ENCODE data around the gene E2F4. TPM values are rescaled to one million over a fixed set of nuclear protein-coding genes. Genes with fewer than 3 reads are reported as not detected.

Gene E2F4
- total RNA-seq, 2 experiments from 2014 or later: 130 to 136 TPM

GRCh38 chr16:67165121-67166078, 26.6 kb upstream of the E2F4 start:
- no peak for DNase-seq
- Mint-ChIP-seq H3K27me3 (peaks cover 84% of the 10 kb centered on the region), H3K36me3 (peaks cover 11% of the 10 kb centered on the region), H3K4me3 (no peak overlapping the region), H3K9me3 (no peaks in the 10 kb centered on the region), H3K4me1 (peaks cover 28% of the 10 kb centered on the region), H3K27ac (no peak overlapping the region)

- Mint-ChIP-seq H3K36me3 (peaks cover 9% of the 10 kb centered on the region), H3K4me1 (peaks cover 28% of the 10 kb centered on the region), H3K27me3 (peaks cover 86% of the 10 kb centered on the region), H3K4me3 (no peak overlapping the region), H3K9me3 (no peaks in the 10 kb centered on the region), H3K27ac (no peak overlapping the region)
- DNase-seq: no peak
These were observed 25.8 kb upstream of the E2F4 start for GRCh38 chr16:67166110-67166547.

- H3K27me3 Mint-ChIP-seq: peaks cover 86% of the 10 kb centered on the region
- peaks cover 6% of the 10 kb centered on the region for H3K36me3 Mint-ChIP-seq
- H3K9me3 Mint-ChIP-seq: no peaks in the 10 kb centered on the region
- no peak overlapping the region for H3K27ac Mint-ChIP-seq
- H3K4me1 Mint-ChIP-seq: peaks cover 28% of the 10 kb centered on the region
- DNase-seq: no peak
- H3K4me3 Mint-ChIP-seq: no peak overlapping the region
These were observed 25.3 kb upstream of the E2F4 start for GRCh38 chr16:67166598-67167168.

GRCh38 chr16:67167588-67167987, 24.4 kb upstream of the E2F4 start:
- peaks cover 3% of the 10 kb centered on the region for H3K36me3 Mint-ChIP-seq
- no peak overlapping the region for H3K27ac Mint-ChIP-seq
- no peaks in the 10 kb centered on the region for H3K9me3 Mint-ChIP-seq
- H3K4me3 Mint-ChIP-seq: no peak overlapping the region
- H3K4me1 Mint-ChIP-seq: peaks cover 26% of the 10 kb centered on the region
- no peak for DNase-seq
- peaks cover 86% of the 10 kb centered on the region for H3K27me3 Mint-ChIP-seq

DNA sequence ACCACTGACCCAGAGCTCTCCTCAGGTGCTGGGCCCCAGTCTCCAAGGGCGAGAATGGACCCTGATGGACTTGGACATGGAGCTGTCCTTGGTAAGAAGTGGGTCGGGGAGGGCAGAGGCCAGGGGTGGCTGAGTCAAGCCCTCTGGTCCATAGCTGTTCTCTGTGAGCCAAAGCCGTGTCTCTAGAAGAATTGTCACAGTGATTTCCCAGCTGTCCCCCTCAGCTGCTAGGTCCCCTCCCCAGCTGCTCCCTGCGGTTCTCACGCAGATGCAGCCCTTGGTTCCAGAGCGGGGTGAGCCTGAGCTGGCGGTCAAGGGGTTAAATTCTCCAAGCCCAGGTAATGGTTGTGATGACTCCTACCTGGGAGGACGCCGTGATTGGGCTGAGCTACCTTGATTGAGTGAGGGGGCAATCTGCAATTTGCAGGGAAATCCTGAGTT, 22.9 kb upstream of the E2F4 start:
- Mint-ChIP-seq H3K36me3 (peaks cover 3% of the 10 kb centered on the region), H3K4me3 (no peak overlapping the region), H3K4me1 (peaks cover 35% of the 10 kb centered on the region), H3K27me3 (peaks cover 93% of the 10 kb centered on the region), H3K9me3 (no peaks in the 10 kb centered on the region), H3K27ac (no peak overlapping the region)
- DNase-seq: no peak

- H3K36me3 Mint-ChIP-seq: peaks cover 3% of the 10 kb centered on the region
- peak; percentile 56 for DNase-seq
- H3K9me3 Mint-ChIP-seq: no peaks in the 10 kb centered on the region
- H3K27ac Mint-ChIP-seq: no peak overlapping the region
- H3K27me3 Mint-ChIP-seq: peaks cover 89% of the 10 kb centered on the region
- H3K4me1 Mint-ChIP-seq: peaks cover 32% of the 10 kb centered on the region
- H3K4me3 Mint-ChIP-seq: peak overlapping the region; percentile 73
These were observed 22.2 kb upstream of the E2F4 start for GRCh38 chr16:67169642-67170167.

DNA sequence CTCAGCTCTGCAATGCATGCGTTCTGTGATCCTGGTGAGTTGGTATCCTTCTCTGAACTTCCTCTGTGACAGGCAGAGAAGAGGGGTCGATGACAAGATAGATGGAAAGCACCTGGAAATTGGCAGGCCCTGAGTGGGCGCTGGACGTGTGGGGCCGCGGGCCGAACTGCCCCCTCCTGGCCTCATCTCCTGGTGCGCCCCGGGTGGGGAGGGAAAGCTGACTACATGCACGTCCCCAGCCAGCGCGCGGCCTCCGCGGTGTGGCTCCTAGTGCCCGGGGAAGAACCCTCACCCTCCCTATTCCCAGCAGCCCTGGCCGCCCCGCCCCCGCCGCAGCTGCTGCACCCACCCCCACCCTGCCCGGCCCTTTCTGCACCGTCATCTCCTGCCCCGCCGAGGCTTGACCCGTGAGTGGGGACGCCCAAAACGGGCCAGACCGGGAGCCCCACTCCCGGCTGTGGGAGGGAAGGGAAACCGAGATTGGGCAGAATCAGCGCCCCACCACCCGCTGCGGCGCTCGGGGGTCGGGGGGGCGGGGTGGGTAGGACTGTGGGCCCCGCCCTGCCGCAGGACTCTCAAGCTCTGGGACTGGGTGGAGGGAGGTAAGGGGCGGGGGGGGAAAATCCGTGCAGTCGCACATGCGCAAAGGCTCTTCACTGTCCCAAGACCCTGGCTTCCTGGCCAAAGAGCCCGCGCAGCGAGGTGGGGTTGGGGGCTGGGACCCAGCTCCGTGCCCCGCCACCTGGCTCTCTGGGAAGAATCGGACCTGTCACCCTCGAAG, 21.6 kb upstream of the E2F4 start, which contains the start of gene NOL3:
Gene NOL3, plus strand, starts transcription at position 371 of the 781 bp plus-strand sequence.
- Mint-ChIP-seq H3K9me3 (no peaks in the 10 kb centered on the region), H3K27me3 (peaks cover 87% of the 10 kb centered on the region), H3K27ac (no peak within 1 kb of the TSS), H3K4me1 (peaks cover 26% of the 10 kb centered on the region), H3K36me3 (peaks cover 3% of the 10 kb centered on the region), H3K4me3 (peak within 1 kb of the TSS; percentile 73)
- DNase-seq: peak; percentile 49

DNA sequence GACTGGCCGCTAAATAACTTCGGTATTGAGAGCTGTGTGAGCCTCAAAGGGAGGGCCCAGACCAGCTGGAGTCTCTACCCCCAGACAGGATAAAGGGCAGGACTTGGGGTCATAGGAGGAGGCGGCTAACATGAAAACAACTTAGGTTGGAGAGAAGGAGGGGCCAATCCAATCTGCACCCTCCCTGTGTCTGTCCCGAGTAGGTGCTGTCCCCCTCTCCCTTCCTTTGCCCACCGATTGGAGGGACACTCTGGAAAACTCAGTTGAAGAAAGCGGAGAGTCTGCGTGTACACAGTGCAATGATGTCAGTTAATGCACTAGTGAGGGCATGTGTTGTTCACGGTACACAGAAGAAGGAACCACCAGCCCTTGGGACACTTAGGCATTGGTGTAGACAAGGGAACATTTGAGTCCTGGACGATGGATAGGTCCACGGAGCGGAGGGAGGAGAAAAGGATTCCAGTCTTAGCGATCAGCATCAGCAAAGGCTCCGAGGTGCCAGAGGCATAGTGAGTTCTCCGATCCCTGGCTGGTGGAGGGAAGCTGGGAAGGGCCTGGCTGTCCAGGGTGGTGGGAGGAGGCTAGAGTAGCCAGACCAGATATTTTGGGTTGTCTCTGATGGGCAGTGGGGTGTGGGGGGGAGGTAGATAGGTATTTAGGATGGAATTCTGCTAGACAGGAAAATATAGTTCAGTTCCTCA, 20.9 kb upstream of the E2F4 start:
- Mint-ChIP-seq H3K36me3 (peaks cover 3% of the 10 kb centered on the region), H3K27ac (no peak overlapping the region)

GRCh38 chr16:67173323-67173722, 18.6 kb upstream of the E2F4 start:
- Mint-ChIP-seq H3K27ac (no peak overlapping the region), H3K36me3 (no peaks in the 10 kb centered on the region), H3K4me3 (peak overlapping the region; percentile 72), H3K4me1 (peaks cover 25% of the 10 kb centered on the region), H3K9me3 (no peaks in the 10 kb centered on the region), H3K27me3 (peaks cover 86% of the 10 kb centered on the region)
- no peak for DNase-seq

More for the DNA sequence above, 20.9 kb upstream of the E2F4 start:
- H3K9me3 Mint-ChIP-seq: no peaks in the 10 kb centered on the region
- peaks cover 26% of the 10 kb centered on the region for H3K4me1 Mint-ChIP-seq
- DNase-seq: no peak
- H3K4me3 Mint-ChIP-seq: peak overlapping the region; percentile 66
- peaks cover 88% of the 10 kb centered on the region for H3K27me3 Mint-ChIP-seq

GRCh38 chr16:67173808-67174705, 17.9 kb upstream of the E2F4 start:
- peak; percentile 72 for DNase-seq
- no peak overlapping the region for H3K27ac Mint-ChIP-seq
- H3K36me3 Mint-ChIP-seq: peaks cover 3% of the 10 kb centered on the region
- peaks cover 29% of the 10 kb centered on the region for H3K4me1 Mint-ChIP-seq
- peaks cover 86% of the 10 kb centered on the region for H3K27me3 Mint-ChIP-seq
- H3K4me3 Mint-ChIP-seq: peak overlapping the region; percentile 72
- H3K9me3 Mint-ChIP-seq: no peaks in the 10 kb centered on the region

DNA sequence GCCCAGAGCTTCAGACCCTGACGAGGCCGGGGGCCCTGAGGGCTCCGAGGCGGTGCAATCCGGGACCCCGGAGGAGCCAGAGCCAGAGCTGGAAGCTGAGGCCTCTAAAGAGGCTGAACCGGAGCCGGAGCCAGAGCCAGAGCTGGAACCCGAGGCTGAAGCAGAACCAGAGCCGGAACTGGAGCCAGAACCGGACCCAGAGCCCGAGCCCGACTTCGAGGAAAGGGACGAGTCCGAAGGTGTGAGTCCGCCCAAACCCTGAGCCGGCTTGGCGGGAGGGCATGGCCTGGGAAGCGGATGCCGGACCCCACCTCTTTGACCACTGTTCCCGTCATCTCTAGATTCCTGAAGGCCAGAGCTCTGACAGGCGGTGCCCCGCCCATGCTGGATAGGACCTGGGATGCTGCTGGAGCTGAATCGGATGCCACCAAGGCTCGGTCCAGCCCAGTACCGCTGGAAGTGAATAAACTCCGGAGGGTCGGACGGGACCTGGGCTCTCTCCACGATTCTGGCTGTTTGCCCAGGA, 17.2 kb upstream of the E2F4 start:
- H3K4me1 Mint-ChIP-seq: peaks cover 27% of the 10 kb centered on the region

GRCh38 chr16:67176662-67177061, 15.3 kb upstream of the E2F4 start:
- no peak overlapping the region for H3K27ac Mint-ChIP-seq
- H3K4me3 Mint-ChIP-seq: no peak overlapping the region
- DNase-seq: no peak
- peaks cover 72% of the 10 kb centered on the region for H3K27me3 Mint-ChIP-seq
- H3K9me3 Mint-ChIP-seq: no peaks in the 10 kb centered on the region
- H3K36me3 Mint-ChIP-seq: peaks cover 3% of the 10 kb centered on the region
- peaks cover 20% of the 10 kb centered on the region for H3K4me1 Mint-ChIP-seq

More for the DNA sequence above, 17.2 kb upstream of the E2F4 start:
- DNase-seq: no peak
- H3K4me3 Mint-ChIP-seq: no peak overlapping the region
- no peak overlapping the region for H3K27ac Mint-ChIP-seq
- H3K9me3 Mint-ChIP-seq: no peaks in the 10 kb centered on the region
- H3K27me3 Mint-ChIP-seq: peaks cover 86% of the 10 kb centered on the region
- peaks cover 3% of the 10 kb centered on the region for H3K36me3 Mint-ChIP-seq

All from activated naive CD8-positive, alpha-beta T cell treated with anti-CD3 and anti-CD28 coated beads for 36 hours (primary cell).